Activated gamma-delta T cell treated with Interleukin-2 at 50 U/mL for 16 hours (primary cell): ENCODE results near the gene B4GALT2.

Source experiments
- DNase-seq: peaks from one replicate; pipeline ENCODE4 v3.0.0-alpha.2; 2020

Gene B4GALT2

DNA sequence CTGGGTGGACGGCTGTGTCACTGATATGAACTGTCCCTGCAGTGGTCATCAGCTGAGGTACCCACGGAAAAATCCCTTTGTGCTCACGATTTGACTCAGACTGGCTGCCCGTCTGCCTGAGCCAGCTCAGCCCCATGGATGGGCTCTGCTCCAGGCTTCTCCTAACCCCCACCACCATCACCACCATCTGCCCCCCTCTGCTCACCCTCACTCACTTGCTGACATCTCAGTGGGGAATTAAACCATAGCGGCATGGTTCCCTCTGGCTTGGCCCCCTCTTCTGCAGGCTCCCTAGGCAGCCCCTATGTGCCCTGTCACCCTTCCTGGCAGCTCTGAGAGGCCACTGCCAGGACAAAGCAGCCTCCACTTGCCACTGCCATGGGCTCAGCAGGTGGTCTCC, 34.9 kb downstream of the B4GALT2 start:
- DNase-seq, result no peak

DNA sequence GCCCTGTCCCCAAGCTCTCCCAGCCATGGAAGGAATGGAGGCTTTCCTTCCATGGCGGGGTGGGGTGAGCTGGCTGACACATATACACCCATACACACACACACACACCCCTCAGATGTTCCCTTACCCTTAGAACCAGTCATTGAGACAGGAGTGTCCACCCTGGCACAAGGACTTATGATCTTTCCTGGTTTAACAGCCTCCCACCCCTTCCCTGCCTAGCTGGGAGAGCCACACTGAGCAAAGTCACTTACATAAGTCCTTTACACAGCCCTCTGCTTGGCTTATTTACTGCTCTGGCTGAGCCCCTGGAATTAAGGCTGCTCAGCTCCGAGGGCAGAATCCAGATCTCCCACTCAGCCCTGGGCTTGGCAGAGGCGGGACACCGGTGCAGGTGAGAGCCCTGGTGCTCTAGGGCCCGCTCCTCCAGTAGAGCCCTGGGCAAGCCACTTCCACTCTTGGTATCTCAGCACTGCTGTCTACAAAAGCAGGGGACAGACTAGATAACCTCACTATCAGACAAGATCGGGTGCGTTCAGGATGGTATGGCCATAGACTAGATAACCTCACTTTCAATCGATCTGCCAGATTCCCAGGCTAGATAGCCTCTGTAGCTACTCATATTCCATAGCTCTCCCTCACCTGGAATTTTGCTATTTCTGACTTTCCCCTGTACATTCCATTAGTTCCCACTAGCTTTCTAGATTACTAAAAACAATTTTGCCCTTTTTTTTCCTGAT, 35.5 kb downstream of the B4GALT2 start:
- no peak for DNase-seq

DNA sequence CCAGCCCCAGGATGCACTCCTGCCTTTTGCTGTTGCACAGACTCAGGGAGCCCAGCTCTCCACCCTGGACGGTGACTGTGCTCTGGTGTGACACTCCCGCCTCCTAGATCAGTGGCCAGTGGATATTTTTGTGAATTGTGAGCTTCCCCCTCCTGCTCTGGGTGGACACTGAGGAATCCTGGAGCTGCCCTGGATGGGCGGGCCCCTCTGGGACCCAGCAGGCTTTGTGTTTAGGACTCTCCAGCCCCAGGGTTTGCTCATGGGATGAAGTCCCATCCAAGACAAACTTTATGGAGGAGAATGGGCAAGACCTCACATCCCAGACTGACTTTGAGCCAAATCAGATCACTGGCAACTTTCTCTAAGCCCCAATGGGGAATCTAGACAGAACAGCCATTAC, 36.2 kb downstream of the B4GALT2 start:
- no peak for DNase-seq

DNA sequence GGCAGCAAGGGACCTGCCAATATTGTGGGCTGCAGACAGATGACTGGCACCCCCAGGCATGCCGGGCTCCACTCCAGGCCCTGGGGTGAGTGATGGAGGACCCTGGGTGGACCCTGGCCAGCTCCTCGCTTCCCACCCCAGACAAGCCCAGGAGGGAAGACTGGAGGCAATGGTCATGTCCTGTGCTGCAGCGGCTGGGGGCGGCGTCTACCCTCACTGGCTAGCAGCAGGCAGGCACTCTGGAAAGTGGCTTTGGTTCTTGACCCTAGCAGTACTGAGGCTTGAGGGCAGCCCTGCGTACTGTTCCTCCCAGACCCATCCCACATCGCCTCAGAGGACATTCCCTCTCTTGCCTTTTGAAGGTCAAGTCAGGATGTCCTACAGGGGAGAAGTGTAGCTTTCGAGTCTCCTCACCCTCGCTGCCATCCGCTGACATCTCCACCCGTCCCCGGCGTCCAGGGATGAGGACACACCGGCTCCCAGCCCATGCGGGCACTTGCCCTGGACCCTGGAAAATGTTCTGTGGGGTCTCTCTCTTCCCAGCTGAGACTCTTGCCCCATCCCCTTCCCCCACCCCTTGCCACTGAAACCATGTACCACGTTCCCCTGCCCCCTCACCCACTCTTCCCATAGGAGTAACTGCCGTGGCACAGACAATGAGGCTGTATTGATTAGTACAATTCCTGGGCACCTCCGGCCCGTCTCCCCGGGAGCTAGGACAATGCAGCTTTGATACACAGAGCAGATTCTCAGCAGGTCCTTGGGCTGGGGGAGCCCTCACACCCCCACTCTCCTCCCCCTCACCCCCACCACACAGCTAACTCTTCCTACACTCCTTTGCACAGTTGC, 37.3 kb downstream of the B4GALT2 start:
- no peak for DNase-seq

DNA sequence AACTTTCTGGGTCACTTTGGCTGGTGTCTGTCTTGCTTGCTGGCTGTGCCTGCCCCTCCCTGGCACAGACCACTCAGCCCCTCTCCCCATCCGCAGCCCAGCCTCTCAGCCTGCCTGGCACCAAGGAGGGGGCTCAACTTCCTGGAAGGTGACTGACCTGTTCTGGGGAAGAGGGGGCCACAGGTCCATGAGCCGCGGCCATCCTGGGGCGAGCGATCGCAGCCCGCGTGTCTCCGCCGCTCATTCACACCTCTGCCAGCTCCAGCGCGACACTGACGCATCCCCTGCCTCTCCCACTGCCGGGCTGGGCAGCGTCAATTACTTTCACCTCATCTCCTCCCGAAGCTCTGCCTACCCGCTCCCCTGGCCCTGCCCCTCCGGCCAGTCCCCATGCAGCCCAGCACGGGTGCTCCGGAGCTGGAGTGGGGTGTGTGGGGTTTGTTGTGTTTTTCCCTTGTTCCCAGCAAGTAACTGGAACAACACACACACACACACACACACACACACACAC, 37.9 kb downstream of the B4GALT2 start:
- no peak for DNase-seq

DNA sequence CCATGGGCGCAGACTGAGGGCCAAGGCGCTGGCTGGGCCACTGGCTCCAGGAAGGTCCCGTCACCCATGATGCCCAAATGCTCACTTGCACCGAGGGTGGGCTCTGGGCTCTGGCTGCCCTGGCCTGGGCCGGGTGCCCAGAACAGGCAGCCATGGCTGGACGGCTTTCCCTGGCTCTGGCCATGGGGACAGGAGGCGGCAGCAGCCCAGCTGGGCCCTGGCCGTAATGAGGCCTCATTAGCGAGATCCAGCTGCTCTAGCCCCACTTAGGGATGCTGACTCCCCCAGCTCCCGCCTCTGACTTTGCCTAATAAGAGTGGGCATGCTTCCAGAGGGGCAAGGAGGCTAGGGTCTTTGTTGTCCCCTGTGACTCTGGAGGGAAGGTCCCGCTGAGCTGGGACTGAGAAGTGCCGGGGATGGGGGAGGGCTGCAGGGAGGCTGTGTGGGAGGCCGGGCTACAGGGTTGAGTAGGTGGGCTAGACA, 40.5 kb downstream of the B4GALT2 start:
- DNase-seq, result no peak

DNA sequence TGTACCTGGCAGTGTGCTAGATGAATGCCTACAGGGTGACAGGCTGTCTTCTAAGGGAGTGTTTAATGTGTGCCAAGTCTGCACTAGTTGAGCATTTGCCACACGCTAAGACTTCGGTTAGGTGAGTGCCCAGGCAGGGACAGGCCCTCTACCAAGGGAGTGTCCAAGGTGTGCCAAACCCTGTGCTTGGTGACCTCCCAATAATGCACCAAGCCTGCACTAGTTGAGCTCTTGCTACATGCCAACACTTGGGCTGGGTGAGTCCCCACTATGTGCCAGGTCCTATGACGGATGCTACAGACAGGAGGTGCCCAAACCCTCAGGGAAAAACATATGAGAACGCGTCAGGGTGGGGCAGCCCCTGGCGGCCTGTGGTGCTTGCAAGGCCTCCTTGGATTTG, 41.5 kb downstream of the B4GALT2 start:
- DNase-seq, result no peak

DNA sequence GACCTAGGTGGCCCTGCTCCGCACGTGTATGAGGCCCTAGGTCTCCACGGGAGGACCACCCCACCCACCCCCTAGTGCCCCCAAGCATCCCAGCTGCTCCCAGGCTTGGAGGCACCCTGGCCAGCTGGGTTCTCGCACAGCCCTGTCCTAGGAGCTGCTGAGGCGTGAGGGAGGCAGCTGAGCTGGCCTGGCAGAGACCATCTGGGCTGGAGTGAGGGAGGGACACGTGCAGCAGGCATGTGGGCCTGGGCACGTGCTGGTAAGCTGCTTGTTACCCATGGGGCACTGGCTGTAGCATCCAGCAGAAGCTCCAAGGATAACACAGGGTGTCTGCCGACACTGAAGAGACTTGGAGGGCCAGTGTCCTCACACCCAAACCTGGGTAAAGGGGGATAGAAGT, 42.1 kb downstream of the B4GALT2 start:
- no peak for DNase-seq

DNA sequence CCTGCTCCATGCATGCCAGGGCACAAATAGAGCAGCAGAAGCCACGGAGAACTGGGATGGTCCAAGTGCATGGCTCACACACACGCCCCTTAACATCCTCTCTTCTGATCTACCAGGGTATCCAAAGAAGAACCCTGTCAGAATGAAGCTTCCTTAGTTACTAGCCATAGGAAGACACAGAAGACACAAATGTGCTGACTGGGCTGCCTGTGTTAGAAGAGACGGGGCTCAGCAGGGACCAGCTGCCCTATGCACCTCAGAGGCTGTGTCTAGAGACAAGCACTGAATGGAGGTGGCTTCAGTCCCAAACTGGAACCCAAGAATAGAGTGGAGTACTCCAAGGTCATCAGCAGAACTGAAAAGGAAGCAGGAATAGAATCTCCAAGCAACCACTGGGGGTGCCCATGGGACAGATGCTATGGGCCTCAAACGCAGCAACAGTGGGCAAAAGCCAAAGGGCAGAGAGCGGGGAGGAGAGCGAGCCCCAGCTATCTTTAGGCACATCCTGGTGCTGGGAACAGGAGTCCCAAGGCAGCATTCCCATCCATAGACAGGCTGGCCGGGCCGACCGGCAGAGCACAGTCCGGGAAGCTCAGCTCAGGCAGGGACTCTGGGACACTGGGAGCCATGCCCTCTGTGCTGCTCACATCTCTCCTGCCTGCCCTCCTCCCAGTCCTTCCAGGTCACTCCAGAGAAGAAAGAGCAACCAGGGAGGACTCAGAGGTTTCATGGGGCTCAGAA, 42.7 kb downstream of the B4GALT2 start:
- no peak for DNase-seq

DNA sequence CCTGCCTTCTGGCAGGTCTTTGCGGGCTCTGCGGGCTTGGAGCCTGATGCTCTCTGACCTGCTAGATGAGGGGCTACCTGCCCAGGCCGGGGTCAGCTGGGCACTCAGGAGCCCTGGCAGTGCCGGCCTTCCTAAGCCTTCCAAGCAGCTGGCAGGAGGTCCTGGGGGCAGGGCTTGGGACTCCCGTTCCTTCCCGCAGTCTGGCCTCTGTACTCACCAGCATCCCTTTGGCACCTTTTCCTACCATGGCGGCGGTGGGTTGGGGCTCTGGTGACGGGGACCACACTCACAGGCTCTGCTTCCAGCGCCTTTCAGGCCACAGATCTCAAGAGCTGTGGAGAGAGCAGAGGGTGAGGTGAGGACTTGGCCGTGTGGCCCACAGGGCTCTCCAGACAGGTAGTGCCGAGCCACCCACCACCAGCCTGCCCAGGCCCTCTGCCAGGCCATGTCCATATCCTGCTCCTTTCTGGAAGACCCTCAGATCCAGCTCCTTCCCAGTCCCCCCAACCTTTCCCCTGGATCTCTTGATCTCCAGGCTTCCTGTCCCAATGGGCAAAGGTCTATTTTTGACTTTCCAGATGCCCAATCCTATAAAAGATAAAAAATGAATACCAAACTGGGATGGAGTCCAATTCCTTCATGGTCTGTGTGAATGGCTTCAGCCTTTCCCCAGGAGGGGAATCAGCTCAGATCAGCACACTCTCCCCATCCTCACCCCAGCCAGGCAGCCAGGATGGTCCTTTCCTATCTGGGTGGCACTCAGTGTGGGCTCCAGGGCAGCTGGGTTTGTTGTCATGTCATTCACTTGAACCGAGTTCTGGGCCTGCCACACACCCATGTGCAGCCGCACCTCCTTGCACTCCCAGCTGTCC, 45.3 kb downstream of the B4GALT2 start:
- no peak for DNase-seq

DNA sequence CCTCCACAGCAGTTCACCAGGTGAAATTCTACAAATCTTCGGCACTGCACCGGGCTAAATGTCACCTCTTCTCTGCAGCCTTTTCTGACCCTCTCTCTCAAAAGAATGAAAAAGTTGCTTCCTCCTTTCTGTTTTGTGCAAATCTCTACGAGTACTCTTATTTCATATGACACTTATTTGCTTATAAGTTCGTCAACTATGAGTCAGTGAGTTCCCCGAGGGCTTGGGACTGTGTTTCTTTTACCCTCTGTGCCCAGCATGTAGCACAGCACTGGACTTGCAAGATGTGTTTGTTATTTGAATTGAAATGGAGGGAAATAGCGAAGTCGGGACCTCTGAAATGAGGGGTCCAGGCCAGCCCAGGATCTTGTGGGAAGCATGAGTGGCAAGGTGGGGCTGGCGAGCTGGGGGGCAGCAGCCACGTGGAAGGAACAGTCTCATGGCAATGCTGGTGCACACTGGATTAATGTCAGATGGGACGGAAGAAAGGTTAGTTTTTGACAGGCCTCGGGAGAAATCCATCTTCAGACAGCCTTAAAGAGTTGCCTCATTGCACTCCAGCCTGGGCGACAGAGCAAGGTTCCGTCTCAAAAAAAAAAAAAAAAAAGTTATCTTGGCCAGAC, 46.0 kb downstream of the B4GALT2 start:
- no peak for DNase-seq

DNA sequence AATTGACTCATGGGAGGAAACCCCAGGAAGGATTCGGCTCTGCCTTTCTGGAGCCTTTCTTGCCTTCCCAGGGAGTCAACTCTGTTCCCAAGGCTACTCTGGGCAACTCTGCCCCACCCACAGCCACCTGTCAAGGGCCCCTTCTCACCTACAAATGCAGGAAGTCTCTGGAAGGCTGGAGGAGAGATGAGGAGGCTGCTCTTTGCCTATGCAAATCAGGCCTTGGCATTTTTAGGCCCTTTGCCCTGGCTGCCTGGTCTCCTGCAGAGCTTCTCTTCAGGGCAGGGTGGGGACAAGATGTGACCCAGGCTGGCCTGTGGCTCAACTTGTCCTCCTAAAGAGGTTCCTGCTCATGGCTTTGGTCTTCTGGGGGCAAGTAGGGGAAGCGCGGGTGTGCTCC, 46.8 kb downstream of the B4GALT2 start:
- DNase-seq, result no peak

DNA sequence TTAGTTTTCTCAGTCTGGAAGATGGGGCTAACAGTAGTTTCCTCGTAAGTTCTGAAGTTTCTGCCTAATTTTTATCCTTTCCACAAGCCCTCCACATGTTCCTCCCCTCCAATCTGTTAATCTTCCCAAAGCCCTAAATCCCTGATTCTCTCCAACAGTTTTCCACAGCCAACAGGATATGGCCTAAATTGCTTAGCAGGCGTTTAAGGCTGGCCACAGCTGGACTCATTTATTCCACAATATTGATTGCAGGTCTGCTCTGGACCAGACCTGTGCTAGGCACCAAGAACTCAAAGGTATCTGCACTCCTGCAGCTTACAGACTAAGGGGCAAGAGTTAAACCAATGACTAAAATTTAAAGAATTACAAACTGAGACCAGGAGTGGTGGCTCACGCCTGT, 48.3 kb downstream of the B4GALT2 start:
- DNase-seq, result no peak

DNA sequence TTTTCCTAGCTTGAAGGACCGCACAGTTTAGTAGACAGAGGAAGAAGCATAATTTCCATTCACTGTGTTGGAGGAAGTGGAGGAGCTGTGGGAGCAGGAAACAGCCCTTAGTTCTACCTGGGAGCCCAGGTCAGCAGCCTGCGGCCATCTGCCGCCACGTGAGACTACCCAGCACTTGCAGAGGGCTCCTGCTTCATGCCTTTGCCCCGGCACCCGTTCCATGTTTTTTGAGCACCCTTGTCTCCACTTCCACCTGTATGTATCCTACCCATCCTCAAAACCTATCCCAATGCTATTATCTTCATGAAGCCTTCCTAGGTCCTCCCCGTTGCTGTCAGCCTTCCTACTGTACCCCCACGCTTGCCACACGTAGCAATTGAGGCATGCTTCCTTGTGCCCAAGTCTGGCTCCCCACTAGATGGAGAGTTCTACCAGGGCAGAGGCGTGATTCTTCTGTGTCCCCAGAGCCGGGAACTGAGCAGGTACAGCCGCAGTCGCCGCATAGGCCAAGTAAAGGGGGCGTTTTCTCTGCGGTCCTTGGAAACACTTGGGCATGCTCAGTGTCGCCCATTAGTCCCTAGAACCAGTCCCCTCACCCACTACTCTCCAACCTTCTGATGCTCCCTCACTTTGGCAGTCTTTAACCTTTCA, 50.4 kb downstream of the B4GALT2 start:
- DNase-seq, result no peak

DNA sequence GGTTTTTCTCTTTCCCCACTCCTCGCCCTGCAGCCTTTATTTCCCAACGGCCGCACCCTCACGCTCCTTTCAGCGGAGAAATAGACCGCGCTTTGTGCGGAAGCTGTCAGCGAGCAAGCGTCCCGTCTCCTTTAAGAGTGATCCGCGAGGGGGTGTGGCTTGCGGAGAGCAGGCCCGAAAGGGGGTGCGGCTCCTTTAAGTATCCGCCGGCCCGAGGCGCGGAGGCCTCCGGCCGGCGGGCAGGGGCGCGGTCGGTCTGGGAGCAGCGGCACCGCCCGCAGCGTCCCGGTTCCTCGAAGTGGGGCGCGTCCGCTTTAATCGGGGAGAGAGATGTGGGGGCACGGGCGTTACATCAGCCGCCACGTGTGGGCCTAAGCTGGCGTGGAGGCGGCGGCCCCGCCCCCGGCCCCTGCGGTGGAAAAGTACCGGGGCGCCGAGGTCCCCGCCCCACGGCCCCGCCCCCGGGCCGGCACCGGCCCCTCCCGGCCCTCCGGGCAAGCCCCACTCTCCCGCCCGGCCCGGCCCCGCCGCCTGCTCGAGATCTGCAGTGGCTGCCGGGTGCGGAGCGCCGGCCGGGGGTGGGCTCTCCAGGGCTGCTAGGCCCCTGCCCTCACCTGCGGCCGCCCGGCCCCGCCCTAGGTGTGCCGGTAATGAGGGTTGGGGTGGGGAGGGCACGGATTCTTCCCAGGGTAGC, 51.0 kb downstream of the B4GALT2 start:
- peak; percentile 81 for DNase-seq

DNA sequence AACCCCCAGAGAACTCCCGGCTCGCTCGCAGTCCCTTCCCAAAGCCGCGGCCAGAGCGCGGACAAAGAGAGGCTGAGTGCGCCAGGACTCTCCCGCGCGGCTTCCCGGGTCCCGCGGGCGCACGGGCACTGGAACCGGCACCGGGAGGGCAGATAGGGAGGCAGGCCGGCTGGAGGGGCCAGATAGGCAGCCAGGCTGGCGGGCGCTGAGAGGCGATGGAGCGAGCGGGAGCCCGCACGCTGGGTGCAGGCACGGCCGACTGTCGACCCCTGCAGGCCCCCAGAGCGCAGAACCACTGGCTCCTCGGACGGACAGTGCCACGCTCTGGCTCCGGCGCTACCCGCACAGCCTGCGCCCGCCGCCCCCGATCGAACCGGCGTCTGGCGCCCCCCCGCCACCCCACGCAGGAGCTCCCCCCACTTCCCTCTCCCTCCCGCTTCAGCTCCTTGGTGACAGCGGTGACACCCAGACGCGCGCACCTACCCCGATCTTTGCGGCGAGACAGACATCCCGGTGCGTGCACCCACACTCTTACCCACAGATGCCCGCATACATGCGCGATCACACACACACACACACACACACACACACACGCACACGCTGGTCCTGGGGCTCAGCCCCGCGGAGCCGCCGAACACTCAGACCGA, 51.7 kb downstream of the B4GALT2 start:
- peak; percentile 45 for DNase-seq

DNA sequence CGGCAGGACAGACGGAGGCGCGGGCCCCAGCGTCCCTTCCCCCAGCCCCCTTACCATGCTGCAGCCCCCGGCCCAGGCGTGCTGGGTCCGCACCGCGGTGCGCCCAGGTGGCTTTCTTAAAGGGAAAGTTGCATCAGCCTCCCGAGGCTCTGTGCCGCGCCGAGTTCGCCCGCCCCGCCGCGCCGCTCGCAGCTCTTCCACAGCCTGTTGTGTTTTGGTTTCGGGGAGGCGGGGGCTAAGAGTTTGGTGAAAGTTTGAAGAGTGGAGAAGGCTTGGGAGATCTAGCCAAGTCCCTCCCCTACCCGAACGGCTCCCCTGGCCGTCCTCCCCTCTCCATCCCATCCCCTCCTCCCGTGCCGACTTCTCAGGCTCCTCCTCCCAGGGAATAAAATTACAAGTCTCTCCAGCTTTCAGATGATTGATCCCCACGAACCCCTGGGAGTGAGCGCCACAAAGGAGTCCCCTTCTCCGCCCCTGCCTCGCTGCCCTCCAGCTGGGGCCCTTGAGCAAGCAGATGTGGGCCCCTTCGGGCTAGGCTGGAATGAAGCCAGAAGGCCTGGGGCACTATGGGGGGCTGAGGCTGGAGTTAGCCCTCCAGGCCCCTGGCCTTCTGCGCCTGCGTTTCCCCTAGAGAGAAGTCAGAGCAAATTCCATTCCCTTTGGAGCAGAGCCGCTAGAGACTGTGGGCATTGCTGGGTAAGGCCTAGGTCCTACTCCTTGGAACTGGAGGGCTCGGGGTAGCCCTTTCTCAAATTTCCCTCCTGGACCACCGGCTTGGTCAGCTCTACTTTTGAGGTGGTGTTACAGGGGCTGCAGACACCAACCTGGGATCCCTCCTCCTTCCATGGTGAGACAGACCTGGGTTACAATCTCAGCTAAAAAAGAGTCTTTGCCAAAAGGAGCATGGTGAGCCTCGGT, 52.5 kb downstream of the B4GALT2 start, which contains the start of gene SLC6A9:
Gene SLC6A9, minus strand, starts transcription at position 211 of the 918 bp plus-strand sequence. CDS start 7,185 bp downstream, outside the sequence.
- no peak for DNase-seq

DNA sequence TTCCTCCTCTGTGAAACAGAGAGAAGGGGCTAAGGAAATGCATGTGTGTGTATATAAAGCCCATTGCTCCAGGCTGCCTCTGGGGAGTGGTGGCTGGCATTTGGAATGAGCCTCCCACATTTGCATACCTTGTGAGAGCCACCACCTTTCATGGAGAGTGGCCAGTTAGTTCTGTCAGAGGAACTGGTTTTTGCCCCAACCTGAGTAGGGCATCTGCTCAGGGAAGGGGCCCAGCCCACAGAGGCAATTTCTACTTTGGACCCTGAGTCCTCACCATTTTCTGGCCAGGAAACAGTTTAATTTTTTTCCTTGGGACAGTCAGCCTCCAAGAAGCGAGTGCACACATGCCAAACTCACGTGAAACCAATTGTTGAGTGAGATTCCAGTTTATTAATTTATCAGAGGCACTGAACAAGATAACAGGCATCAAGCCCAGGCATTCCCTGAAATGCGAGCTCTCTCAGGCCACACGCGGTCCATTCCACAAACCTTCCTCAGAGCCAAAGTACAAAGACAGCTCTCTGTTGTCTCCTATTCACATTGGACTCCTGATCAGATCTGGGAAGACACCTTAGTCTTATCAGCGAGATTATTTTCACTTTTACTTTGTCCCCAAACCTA, 53.3 kb downstream of the B4GALT2 start:
- no peak for DNase-seq
